ENCODE data around the gene CYSTM1. TPM values are rescaled to one million over a fixed set of nuclear protein-coding genes. Genes with fewer than 3 reads are reported as not detected.

Gene CYSTM1
- total and polyA plus RNA-seq, 2 of the 8 experiments (the other 6 are each of a cell fraction or from before 2014, with no cell fraction given): 25.0 to 47.8 TPM

- TF ChIP-seq E2F6 (IDR thresholded peaks at IDR 0.05) (no peak), BRCA1 (IDR thresholded peaks at IDR 0.05; ENCODE audit: low read depth, low read length) (no peak)
Observed at GRCh38 chr5:140239939-140240700, 65.1 kb downstream of the CYSTM1 start (continued).

Measured in H1 (cell line).